GM21825 (cell line): ENCODE measurements around the gene SOCS6.
"Not testable (repeated sequence)": the region's sequence is repeated elsewhere in the genome, so short reads cannot be mapped to it uniquely, and the experiment has no call there.

Experiments used
- ATAC-seq: cut with Tn5 transposase; IDR thresholded peaks from one replicate; pipeline ENCODE4 v1.9.1; 2021; ENCODE audit warnings: mild to moderate bottlenecking, moderate library complexity; ENCODE audit not compliant: unreplicated experiment

Gene SOCS6

DNA sequence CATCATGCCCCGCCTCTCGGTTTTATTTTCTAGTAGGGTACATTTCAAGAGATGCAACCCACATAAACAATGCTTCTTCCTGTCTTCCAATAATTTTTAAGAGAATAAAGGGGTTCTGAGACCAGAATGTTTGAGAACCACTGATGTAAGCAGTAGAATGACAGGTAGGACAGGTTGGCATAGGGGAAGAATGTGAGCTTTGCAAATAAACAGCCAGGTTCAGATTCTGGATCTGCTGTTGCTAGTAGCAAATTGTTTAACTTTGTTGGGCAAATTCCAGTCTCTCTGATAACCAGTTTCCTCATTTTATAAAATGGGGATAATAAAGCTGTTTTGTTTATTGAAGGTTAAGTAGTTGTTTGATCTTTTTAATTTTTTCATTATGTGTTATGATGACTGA lies 32.8 kb downstream of the SOCS6 start:
- ATAC-seq, result no peak

DNA sequence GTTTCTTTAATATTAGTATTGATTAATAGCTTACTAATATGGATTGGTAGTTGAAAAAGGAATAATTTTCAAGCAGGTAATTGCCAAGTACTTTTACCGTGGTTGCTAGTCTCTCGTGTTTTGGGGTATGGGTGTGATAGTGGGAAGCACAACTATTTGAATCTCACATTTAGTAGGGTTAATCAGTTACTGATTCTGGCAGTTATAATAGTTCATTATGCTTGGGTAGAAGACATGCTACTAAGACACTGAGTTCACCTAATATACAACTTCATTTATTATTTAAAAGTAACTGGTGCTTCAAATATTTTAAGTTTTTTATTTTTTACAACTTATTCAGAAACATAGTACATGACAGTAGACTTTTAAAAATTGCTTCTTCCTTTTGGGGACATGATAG lies 33.5 kb downstream of the SOCS6 start:
- no peak for ATAC-seq

DNA sequence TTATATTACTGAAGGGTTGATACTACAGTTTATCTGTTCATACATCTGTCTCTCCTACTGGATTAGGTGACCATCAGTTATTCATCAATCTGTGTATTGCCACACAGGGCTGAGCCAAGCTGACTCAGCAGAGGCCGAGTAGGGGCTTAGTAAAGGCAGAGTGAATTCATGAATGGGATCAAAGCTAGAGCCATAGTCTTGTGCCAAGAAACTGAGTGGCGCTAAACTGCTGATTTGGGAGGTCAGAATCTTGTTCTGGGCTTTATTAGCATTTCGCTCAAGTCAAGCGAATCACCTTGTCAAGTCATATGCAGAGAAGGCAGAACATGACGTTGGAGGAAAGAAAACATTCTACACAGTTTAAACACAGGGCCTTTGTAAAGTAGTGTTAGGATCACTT lies 34.1 kb downstream of the SOCS6 start:
- ATAC-seq, result no peak

DNA sequence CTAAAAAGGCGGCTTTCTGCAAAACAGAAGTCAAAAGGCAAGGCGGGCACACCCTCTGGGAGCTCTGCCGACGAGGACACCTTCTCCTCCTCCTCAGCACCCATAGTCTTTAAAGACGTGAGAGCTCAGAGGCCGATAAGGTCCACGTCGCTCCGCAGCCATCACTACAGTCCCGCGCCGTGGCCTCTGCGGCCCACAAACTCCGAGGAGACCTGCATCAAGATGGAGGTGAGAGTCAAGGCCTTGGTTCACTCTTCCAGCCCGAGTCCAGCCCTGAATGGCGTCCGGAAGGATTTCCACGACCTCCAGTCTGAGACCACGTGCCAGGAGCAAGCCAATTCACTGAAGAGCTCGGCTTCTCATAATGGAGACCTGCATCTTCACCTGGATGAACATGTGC lies 36.1 kb downstream of the SOCS6 start:
- no peak for ATAC-seq

DNA sequence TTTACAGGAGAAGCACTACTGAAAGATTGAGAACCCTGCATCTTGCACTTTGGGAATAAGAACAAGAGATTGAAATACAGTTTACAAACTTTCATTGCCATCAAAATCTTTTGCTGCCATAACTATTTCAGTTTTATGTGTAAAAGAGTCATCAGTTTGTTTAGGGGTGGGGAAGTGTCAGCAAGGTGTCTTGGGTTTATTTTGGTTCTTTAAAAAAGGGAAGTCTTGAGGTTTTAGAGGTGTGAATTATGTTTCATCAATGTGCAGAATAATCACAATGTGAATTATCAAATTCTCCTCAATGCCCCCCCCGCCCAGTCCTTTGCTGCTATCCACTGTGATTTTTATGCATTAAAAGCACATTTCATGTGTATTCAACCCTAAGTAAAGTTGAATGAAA lies 37.4 kb downstream of the SOCS6 start:
- no peak for ATAC-seq

DNA sequence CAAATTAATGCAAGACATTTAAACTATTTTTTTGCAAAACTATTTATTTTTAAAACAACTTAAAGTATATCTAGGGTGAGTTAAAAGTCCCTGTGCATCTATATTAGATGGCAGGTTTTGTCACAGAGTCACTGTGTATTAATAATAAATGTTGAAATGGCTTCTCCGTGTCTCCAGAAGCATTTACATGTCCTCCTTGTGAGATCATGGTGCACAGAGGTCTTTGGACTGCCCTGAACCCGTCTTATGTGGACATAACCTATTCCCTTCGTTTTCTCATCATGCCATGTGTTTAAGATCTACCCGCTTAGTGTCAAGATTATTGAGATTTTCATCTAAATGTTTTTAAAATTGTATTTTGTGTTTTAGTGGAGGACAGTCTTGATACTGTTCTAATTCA lies 39.3 kb downstream of the SOCS6 start:
- no peak for ATAC-seq

DNA sequence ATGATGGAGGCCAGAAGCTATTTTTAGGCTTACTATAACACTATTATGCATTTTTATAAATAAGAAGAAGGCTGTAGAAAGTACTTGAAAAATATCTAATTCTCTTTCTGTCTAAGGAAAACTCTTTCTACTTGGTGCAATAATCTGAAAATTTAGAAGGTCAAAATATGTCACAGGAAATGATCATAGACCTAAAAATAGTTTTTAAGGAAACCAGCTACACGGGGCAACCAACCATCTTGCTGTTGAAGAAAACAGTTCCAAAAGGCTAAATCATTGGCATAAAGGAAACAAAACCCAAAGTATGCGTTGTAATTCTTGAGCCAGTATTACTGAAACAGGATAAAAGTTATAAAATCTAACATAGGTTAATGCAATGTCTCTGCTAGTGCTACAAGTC lies 40.2 kb downstream of the SOCS6 start:
- no peak for ATAC-seq

DNA sequence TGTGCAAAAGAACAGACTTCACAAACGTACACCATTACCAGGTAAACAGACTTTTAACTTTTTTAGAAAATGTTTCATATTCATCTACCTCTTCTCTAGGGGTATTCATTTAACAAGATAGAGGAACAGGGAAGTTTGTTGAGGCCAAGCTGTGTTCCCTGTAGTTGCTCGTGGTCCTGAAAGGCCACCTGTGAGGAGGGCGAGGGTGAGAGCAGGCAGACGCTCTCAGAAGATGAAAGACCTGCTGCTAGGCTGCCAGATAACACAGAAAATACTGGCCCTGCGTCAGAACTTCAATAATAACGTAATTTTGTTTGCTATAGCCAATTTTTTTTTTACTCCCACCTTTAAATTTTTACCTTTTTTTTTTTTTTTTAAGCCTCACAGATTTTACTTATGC lies 42.0 kb downstream of the SOCS6 start:
- ATAC-seq, result no peak

DNA sequence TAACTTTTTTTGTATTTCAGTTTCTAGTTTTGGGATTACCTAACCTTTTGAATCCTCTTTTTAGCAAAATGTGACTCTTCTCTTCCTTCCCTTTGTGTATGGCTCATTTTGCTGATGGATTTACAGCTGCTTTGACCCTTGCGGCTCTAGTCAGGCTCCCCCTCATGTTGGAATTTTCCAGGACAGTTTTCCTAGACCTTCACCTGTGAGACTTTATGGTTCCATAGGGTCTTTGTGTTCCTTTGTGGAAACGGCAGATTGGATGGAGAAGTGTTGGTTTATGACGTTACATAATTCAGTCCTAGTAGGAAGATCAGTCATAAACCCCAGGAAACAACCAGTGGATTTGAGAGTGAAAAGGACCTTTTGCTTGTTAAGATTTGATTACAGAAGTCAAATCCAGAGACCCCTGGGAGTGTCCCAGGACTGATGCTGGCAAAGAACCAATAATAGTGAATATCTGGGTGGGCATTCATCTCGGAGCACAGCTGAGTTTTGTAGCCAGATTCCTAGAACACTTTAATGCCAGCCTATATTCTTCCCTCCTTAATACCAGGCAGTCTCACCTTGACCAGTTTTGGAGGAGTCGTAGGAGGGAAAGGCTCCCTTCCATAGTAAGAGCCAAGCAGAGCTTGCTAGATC lies 42.7 kb downstream of the SOCS6 start:
- ATAC-seq, result no peak

DNA sequence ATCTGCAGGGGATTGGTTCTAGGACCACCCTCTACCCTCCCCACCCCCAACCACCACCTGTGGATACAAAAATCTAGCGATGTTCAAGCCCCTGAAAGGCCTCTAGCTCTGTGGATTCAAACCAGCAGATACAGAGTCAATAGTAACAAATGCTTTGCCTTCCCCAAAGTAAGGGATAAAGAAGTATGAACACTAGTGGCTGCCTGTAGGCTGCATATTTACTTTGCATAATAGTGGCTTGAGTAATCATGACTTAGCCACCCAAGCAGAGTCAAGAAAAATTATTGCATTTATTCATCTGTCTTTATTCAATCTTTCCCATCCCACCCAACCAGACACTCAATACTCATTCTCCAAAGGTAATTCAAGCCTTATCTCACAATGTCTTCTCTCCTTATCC lies 43.8 kb downstream of the SOCS6 start:
- ATAC-seq, result no peak

DNA sequence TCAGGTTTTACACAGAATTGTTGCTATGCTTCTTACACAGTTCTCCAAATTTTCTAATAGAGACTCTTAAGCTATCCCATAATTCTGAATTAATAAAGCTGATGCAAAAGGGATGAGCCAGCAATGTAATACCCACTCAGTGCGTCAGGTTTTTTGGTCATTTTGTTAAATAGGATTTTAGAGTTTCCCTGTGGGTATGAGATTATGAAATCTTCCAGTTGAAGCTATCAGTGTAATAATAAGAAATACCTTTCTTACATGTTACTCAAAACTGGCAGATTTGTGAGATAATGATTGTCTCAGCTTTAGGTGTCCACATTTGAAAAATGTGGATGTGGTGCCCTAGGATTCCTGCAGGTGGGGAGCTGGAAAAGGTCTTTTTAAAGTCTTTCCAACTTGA lies 44.5 kb downstream of the SOCS6 start:
- ATAC-seq, result no peak

DNA sequence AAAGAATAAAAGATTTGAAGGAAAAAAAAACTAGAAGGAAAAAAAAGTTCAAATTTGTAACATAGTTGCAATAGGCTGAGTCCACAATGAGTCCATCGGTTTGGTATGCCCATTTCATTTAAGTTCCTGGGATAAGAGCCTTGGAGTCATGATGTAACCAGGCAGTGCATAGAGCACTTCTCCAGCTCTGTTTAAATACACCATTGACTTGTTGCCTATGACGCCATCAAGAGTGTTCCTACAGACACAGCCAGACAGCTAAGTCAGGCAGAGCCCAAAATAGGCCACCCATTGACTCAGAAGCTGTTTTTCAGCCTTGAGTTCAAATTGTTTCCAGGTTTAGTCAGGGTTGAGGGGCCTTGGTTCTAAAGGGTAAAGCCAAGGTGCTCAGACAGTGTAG lies 44.9 kb downstream of the SOCS6 start:
- ATAC-seq, result no peak

DNA sequence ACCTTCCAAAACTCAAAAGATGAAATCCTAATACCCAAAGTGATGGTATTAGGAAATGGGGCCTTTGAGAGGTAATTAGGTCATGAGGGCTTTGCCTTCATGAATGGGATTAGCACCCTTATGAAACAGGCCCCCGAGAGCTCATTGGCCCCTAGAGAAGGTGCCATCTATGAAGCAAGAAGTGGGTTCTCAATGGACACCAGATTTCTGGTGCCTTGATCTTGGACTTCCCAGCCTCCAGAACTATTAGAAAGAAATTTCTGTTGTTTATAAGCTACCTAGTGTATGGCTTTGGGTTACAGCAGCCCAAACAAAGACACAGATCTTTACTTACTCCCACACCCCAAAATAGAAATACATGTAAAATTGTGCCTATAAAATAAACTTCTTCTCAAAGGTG lies 45.4 kb downstream of the SOCS6 start:
- ATAC-seq, result no peak

DNA sequence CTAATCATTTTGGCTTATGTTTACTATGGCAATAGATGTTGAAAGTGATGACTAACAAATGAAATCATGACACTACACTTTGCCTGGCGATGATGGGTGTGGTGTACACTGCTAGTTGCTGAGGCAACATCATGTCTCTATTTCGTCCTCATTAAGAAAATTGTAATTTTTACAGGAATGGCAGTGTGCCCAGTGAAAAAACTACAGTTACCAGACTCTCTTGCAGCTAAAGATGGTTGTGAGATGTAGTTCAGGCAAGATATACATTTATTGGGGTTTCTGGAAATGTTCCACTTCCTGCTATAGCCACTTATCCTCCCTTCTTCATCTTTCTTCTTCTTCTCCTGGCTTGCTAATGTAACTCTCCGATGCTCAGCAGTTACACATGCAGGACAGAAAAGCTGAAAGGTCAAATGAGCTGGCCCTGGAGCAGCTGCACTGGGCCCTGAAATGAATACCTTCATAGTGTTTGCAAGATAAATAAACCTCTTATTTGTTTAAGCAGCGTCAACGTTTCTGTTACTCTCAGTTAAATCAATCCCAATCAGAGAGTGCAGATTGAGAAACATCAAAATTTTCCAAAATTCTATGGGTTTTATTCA lies 46.0 kb downstream of the SOCS6 start:
- no peak for ATAC-seq

DNA sequence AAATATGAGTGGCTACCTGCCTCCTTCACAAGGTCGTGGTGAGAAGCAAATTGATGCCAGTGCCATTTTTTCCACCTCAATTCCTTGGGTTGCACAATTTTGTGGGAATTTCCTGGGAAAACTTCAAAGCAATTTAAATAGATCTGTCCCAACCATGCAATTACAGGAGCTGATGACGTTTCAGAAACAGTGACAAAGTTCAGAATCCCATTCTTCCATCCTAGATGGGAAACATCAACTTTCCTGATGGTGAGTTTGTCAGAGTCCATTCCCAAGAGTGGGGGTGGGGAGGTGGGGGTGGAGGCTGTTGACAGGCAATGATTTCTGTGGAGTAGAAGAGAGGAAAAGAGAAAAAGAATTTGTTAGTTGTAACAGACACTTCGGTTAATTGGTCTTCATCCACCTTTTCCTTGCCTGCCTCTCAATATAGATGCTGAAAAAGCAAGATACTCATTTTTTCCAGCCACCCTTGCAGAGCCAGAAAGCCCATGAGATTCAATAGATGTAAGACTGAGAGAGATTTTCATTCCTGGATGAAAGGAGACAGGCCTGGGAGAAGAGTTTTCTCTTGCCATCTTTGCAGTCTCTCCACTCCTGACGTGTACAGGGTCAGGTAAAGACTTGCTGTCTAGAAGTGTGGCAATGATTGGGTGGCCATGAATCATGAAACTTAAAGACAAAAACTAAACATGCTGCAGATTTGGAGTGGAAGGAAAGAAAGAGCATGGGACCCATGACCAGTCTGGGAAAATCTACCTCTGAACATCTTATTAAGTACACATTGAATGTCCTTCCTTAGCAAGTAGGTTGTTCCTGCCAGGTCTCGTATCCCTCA lies 47.3 kb downstream of the SOCS6 start:
- ATAC-seq, result no peak

DNA sequence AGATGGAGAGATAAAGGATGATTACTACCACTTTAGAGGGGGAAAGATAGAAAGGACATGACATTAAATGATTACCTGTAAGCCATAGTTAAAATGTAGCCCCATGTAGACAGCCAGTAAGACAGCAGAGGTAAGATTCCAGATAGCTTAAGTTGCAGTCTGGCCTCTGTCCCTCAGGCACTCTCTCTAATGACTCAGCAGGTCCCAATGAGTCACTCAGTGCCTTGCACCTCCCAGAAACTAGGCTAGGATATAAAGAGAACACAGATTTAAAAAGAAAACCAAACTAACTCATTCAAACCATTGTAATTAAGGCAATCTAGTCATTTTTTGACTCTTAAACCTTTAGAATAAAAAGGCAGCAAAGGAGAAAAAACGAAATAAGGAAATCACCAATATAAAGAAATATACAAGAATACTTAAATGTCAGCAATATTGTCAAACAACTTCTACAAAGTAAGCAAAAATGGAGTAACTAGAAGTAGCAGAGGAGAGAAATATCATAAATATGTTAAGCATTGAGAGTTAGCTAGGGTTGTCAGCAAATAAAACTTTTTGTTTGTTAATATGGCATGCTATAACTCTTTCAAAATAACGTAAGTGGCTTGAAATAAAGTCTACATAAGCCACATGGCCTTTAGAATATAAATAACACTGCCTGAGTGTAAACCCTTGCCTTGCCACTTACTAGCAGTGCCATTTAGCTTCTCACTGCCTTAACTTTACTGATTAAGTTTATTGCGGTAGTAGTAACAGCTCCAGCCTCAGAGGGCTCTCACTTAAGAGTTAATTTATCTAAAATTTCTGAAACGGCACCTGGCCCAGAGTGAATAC lies 48.5 kb downstream of the SOCS6 start:
- no peak for ATAC-seq

DNA sequence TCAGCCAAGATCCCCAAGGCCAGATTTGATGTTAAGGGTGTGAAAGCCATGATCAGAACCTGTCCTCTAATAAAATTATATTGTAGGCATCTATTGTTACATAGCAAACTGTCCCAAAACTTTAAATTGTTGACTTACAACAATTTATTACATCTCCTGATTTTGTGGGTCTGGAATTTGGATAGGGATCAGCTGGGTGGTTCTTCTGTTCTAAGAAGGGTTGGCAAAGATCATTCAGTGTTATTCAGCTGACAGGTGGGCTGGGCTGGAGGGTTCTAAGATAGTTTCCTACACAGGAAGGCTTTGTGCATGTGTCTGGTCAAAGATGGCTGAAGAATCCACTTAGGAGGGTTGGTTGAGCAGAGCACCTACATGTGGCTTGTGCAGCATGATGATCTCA lies 50.0 kb downstream of the SOCS6 start:
- no peak for ATAC-seq

DNA sequence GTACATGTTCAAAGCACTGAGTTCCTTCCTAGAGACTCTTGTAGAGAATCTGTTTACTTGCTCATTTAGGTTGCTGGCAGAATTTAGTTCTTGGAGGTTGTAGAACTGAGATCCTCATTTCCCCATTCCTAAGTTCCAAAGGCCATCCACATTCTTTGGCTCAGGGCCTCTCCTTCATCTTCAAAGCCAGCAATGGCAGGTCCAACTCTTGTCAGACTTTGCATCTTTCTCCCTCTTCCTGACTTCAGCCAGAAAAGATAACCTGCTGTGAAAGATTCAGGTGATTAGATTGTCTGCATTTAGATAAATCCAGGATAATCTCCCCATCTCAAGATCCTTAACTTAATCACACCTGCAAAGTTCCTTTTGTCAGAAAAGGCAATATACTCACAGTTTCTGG lies 51.1 kb downstream of the SOCS6 start:
- ATAC-seq, result no peak

DNA sequence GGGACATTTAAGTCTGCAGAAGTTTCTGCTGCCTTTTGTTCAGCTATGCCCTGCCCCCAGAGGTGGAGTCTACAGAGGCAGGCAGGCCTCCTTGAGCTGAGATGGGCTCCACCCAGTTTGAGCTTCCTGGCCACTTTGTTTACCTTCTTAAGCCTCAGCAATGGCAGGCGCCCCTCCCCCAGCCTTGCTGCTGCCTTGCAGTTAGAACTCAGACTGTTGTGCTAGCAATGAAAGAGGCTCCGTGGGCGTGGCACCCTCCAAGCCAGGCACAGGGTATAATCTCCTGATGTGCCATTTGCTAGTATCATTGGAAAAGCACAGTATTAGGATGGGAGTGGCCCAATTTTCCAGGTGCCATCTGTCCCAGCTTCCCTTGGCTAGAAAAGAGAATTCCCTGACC lies 59.6 kb downstream of the SOCS6 start:
- not testable (repeated sequence) for ATAC-seq

DNA sequence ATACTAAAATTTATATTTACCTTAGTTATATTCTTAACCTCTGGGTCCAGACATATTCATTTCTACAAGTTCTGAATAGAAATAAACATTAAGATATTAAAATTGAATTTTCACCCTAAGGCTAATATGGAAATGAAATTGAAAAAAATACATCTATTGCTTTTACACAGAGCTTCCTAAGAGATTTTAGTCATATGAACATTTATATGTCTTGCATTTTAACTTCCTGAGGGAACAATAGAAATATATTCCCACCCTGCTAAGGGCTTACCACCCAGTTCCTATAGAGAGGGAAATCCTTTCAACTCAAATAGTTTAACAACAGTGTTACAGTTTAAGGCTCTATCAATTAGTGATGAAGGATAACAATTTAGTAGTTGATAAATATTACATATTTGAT lies 60.5 kb downstream of the SOCS6 start:
- ATAC-seq, result no peak

DNA sequence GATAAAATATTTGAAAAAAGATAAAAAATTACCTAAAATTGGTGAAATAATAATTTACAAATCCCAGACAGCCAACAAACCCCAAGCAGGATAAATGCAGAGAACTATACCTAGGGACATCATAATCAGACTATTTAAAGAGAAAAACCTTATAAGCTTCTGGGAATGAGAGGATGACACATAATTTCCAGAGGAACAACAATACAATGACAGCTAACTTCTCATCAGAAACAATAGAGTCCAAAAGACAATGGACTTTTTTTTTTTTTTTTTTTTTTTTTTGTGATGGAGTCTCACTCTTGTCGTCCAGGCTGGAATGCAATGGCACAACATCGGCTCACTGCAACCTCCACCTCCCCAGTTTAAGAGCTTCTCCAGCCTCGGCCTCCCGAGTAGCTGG lies 65.2 kb downstream of the SOCS6 start:
- no peak for ATAC-seq
